Sigmoid colon (tissue), 7 donors: ENCODE data around the gene LDLRAD4. TPM values are rescaled to one million over a fixed set of nuclear protein-coding genes. Genes with fewer than 3 reads are reported as not detected.

Source experiments
- DNase-seq: peaks from one replicate; pipeline ENCODE4 v3.0.0-alpha.2; 2019
- H3K27ac ChIP-seq, 4 donors: fragments of 200-600 bp; sonication (generic); one replicate each; pipeline ENCODE4 v1.5.1; 2016 to 2019; ENCODE audit warnings: mild to moderate bottlenecking in 1 of 4
- H3K27me3 ChIP-seq, 3 donors: fragments of 200-600 bp; sonication (generic); one replicate each; pipeline ENCODE4 v1.5.1; 2019; ENCODE audit warnings: mild to moderate bottlenecking in 1 of 3
- H3K36me3 ChIP-seq, 4 donors: fragments of 200-600 bp; sonication (generic); one replicate each; pipeline ENCODE4 v1.5.1; 2016 to 2019
- H3K4me1 ChIP-seq, 4 donors: fragments of 200-600 bp; sonication (generic); one replicate each; pipeline ENCODE4 v1.5.1; 2017 to 2019
- H3K4me3 ChIP-seq, 4 donors: fragments of 200-600 bp; sonication (generic); one replicate each; pipeline ENCODE4 v1.5.1; 2017 to 2019; ENCODE audit warnings: mild to moderate bottlenecking in 2 of 4, moderate library complexity in 1 of 4
- H3K9me3 ChIP-seq, 4 donors: fragments of 200-600 bp in 3 of 4; sonication (generic) in 3 of 4; one replicate each; pipeline versions ENCODE4 v1.5.1 to v1.6.1; 2013 to 2019
- EP300 ChIP-seq, 4 donors: sonication (generic); formaldehyde crosslinking; IDR thresholded peaks; one replicate each; pipeline ENCODE4 v1.6.1; 2017; ENCODE audit warnings: antibody characterized with exemption in 4 of 4
- POLR2A ChIP-seq, 2 donors: fragments of 450-650 bp; IDR thresholded peaks; one replicate each; pipeline ENCODE4 v1.6.1; 2016; ENCODE audit warnings: antibody characterized with exemption in 2 of 2, mild to moderate bottlenecking in 2 of 2, moderate library complexity in 2 of 2
- POLR2AphosphoS5 ChIP-seq, 4 donors: sonication (generic); formaldehyde crosslinking; IDR thresholded peaks; one replicate each; pipeline ENCODE4 v1.6.1; 2017; ENCODE audit warnings: antibody characterized with exemption in 4 of 4
- WGBS, 2 donors: extraction: QIAGEN DNeasy Blood & Tissue Kit; methylation state at CpG; one replicate each; pipeline ENCODE4 v1.1.7; 2013; 5-methylcytosine and 5-hydroxymethylcytosine counted together
- intact Hi-C: fragments of 100-400 bp; cut with DNase I; formaldehyde crosslinking; loops from one replicate; pipeline ENCODE4 v1.15.1; 2023
- polyA plus RNA-seq, 3 donors: library from polyadenylated mRNA; stranded (reverse); fragments of 200-250 nt; gene quantifications; one replicate each; pipeline ENCODE4 v1.2.3, GENCODE V29; 2013
- total RNA-seq, 4 donors: library from RNA; depleted of rRNA; stranded (reverse); fragments of >200 nt; gene quantifications; one replicate each; pipeline ENCODE4 v1.1.0, GENCODE V29; 2016
- TF ChIP-seq, protein P1 (sequence below), 4 experiments: fragments of 450-650 bp in 3 of 4; fragments of 200-600 bp in 1 of 4; IDR thresholded peaks; one replicate each; pipeline ENCODE4 v1.5.1; 2016 to 2019; ENCODE audit warnings: antibody characterized with exemption in 4 of 4, mild to moderate bottlenecking in 3 of 4, moderate library complexity in 2 of 4
- donor health status: healthy with polysubstance abuse.
- donor health status: Bipolar disorder and iron deficiency.
- donor health status: healthy.

LDLRAD4 gene
- total and polyA plus RNA-seq, 7 donors, result 1.2 to 28.2 (median 17.2) TPM

DNA sequence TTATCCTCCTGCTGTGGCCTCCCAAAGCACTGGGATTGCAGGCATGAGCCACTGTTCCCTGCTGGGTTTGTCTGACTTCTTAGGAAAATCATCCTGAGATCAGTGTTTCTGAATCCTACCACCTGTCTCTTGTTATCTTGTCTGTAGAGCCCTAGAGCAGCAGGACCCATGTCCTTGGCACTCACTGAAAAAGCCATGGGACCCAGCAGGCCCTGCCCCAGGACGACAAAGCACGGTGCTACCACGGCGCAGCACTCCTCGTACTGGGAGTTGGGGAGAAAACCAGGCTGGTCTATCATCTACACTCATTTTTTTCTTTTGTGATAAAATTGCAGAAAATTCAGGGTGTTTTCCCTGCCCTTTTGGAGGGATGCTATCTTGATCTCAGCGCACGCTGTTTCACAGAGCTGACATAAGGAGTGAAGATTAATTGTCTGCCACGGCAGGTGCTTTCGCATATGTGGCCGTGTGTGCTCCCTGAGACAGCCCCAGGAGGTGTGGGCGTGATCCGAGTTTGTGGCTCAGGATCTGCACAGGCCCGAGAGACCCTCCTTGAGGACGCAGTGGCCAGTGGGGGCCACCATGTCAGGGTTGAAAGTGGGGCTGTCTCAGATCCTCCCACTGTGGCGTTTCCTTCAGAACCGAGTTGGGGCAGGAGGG is 179.1 kb downstream of the LDLRAD4 start:
- WGBS, 2 donors, result 92 to 93% methylated on average over 16 of the region's 16 CpGs
- intact Hi-C loops, result no loop called here

DNA sequence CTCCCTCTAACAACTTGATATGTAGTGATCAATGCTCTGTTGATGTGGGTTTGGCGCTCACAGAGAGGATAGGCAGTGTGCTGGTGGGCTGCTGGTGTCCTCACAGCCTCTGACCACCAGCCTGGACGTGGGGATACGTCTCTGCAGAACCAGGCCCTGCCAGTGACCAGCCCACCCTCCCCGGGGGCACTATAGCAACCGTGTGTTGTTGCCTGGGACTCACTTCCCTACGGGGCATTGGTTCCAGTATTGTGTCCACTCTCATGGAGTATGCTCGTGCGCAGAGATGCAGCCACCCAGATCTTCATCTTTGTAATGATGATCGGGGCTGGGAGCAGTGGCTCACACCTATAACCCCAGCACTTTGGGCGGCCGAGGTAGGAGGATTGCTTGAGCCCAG is 180.1 kb downstream of the LDLRAD4 start:
- no peak overlapping the region for H3K4me3 ChIP-seq
- H3K9me3 ChIP-seq, result no peaks in the 10 kb centered on the region
- TF ChIP-seq EP300 (IDR thresholded peaks at IDR 0.05), result no peak
- TF ChIP-seq, protein P1, sequence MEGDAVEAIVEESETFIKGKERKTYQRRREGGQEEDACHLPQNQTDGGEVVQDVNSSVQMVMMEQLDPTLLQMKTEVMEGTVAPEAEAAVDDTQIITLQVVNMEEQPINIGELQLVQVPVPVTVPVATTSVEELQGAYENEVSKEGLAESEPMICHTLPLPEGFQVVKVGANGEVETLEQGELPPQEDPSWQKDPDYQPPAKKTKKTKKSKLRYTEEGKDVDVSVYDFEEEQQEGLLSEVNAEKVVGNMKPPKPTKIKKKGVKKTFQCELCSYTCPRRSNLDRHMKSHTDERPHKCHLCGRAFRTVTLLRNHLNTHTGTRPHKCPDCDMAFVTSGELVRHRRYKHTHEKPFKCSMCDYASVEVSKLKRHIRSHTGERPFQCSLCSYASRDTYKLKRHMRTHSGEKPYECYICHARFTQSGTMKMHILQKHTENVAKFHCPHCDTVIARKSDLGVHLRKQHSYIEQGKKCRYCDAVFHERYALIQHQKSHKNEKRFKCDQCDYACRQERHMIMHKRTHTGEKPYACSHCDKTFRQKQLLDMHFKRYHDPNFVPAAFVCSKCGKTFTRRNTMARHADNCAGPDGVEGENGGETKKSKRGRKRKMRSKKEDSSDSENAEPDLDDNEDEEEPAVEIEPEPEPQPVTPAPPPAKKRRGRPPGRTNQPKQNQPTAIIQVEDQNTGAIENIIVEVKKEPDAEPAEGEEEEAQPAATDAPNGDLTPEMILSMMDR (IDR thresholded peaks at IDR 0.05), result no peak
- TF ChIP-seq POLR2AphosphoS5 (IDR thresholded peaks at IDR 0.05), result no peak
- no peak for TF ChIP-seq POLR2A (IDR thresholded peaks at IDR 0.05)
- intact Hi-C loops, result no loop called here
- 94% methylated on average over 11 of the region's 11 CpGs for WGBS, 2 donors
- peaks cover 0 to 20% (median 6%) of the 10 kb centered on the region in 4 donors for H3K4me1 ChIP-seq
- H3K27me3 ChIP-seq, result no peaks in the 10 kb centered on the region
- no peak for DNase-seq
- no peak overlapping the region for H3K27ac ChIP-seq
- no peaks in the 10 kb centered on the region for H3K36me3 ChIP-seq

More for the DNA sequence above, 179.1 kb downstream of the LDLRAD4 start:
- TF ChIP-seq, protein P1 (IDR thresholded peaks at IDR 0.05), result no peak
- no peak for TF ChIP-seq POLR2A (IDR thresholded peaks at IDR 0.05)
- Histone ChIP-seq H3K27ac (no peak overlapping the region), H3K4me1 (peaks cover 0 to 12% (median 0%) of the 10 kb centered on the region in 4 donors), H3K36me3 (no peaks in the 10 kb centered on the region), H3K9me3 (no peaks in the 10 kb centered on the region), H3K4me3 (no peak overlapping the region), H3K27me3 (no peaks in the 10 kb centered on the region)
- no peak for DNase-seq

DNA sequence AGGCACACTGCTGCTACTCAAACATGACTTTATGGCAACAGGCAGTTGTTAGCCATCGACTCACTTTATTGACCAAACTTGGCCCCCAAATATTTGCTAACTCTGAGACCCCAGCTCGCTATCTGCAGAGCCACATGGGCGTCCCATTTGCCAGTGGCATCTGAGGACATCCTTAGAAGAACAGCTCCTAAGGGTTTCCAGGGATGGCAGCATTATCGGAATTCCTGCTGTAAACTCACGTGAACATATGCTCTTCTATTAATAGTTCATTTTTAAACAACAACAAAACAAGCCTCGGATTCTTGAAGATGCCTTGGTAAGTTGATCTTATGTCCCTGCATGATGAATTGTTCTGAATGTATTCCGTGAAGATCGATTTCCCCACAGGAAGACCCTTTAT is 181.0 kb downstream of the LDLRAD4 start:
- intact Hi-C loops, result no loop called here
- Histone ChIP-seq H3K36me3 (no peaks in the 10 kb centered on the region), H3K27me3 (no peaks in the 10 kb centered on the region), H3K4me1 (peaks cover 0 to 22% (median 9%) of the 10 kb centered on the region in 4 donors), H3K9me3 (no peaks in the 10 kb centered on the region), H3K27ac (no peak overlapping the region), H3K4me3 (no peak overlapping the region)
- 83 to 84% methylated on average over 8 of the region's 8 CpGs for WGBS, 2 donors
- DNase-seq, result no peak
- TF ChIP-seq EP300 (IDR thresholded peaks at IDR 0.05) (no peak), POLR2A (IDR thresholded peaks at IDR 0.05) (no peak), POLR2AphosphoS5 (IDR thresholded peaks at IDR 0.05) (no peak)
- TF ChIP-seq, protein P1 (IDR thresholded peaks at IDR 0.05), result no peak

DNA sequence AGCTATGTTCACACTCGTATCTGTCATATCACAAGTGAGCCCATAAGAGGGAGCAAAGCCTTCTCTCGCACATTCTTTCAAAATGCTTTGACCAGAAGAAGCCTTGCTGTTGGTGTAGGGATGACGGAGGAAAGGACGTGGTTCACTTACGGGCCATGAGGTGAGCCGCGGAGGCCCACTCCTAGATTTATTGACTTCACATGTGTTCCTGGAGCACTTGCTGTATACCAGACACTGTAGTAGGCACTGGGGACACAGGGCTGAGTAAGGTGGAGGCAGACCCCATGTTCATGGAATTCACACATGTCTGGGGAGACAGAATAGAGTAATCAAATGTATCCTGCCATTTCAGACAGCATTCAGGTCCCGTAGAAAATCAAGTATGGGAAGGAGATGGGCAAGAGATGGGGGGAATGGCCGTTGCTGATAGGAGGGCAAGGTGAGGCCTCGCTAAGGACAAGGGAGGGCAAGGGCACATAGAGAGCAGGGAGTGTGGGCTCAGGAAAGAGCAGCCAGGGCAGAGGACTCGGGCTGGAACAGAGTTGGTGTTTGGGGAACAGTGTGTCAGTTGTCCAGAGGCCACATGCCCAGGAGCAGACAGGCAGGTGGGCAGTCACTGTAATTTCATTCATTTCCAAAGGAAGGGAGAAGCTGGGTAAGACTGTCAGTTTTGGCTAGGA is 182.2 kb downstream of the LDLRAD4 start:
- intact Hi-C loops, result no loop called here
- H3K36me3 ChIP-seq, result no peaks in the 10 kb centered on the region
- 95 to 96% methylated on average over 11 of the region's 11 CpGs for WGBS, 2 donors
- TF ChIP-seq POLR2A (IDR thresholded peaks at IDR 0.05) (no peak), EP300 (IDR thresholded peaks at IDR 0.05) (no peak), POLR2AphosphoS5 (IDR thresholded peaks at IDR 0.05) (no peak)
- TF ChIP-seq, protein P1 (IDR thresholded peaks at IDR 0.05), result no peak
- H3K27me3 ChIP-seq, result no peaks in the 10 kb centered on the region
- H3K27ac ChIP-seq, result no peak overlapping the region
- no peak overlapping the region for H3K4me3 ChIP-seq
- no peak for DNase-seq
- H3K9me3 ChIP-seq, result no peaks in the 10 kb centered on the region
- peaks cover 0 to 19% (median 9%) of the 10 kb centered on the region in 4 donors for H3K4me1 ChIP-seq
